GM21619 (cell line): Measurements from ENCODE around the gene GALNT12.

ENCODE experiments used
- ATAC-seq: cut with Tn5 transposase; IDR thresholded peaks from one replicate; pipeline ENCODE4 v1.9.1; 2021; ENCODE audit not compliant: unreplicated experiment

GALNT12 gene

GRCh38 chr9:98855592-98855991, 48.1 kb downstream of the GALNT12 start:
- no peak for ATAC-seq

- no peak for ATAC-seq
These were observed 49.5 kb downstream of the GALNT12 start for GRCh38 chr9:98856982-98857381.

GRCh38 chr9:98859941-98860340, 52.5 kb downstream of the GALNT12 start:
- ATAC-seq = no peak

GRCh38 chr9:98860871-98861293, 53.4 kb downstream of the GALNT12 start:
- no peak for ATAC-seq

- no peak for ATAC-seq
These were observed 54.5 kb downstream of the GALNT12 start for GRCh38 chr9:98861781-98862504.

GRCh38 chr9:98862936-98863335, 55.5 kb downstream of the GALNT12 start:
- ATAC-seq = no peak

- ATAC-seq = no peak
These were observed 57.1 kb downstream of the GALNT12 start for GRCh38 chr9:98864281-98865174.

- ATAC-seq = no peak
These were observed 57.9 kb downstream of the GALNT12 start for GRCh38 chr9:98865284-98865875.

GRCh38 chr9:98866435-98867102, 59.1 kb downstream of the GALNT12 start:
- ATAC-seq = no peak

- no peak for ATAC-seq
These were observed 59.6 kb downstream of the GALNT12 start for GRCh38 chr9:98867103-98867428.

GRCh38 chr9:98867429-98868168, 60.1 kb downstream of the GALNT12 start:
- ATAC-seq = no peak

GRCh38 chr9:98869078-98869745, 61.7 kb downstream of the GALNT12 start:
- no peak for ATAC-seq

GRCh38 chr9:98869866-98870265, 62.4 kb downstream of the GALNT12 start:
- no peak for ATAC-seq

GRCh38 chr9:98870782-98871557, 63.5 kb downstream of the GALNT12 start:
- ATAC-seq = no peak

GRCh38 chr9:98871558-98872065, 64.1 kb downstream of the GALNT12 start:
- no peak for ATAC-seq

- no peak for ATAC-seq
These were observed 66.1 kb downstream of the GALNT12 start for GRCh38 chr9:98873526-98873925.

GRCh38 chr9:98873951-98874371, 66.5 kb downstream of the GALNT12 start:
- ATAC-seq = no peak

GRCh38 chr9:98874721-98875255, 67.3 kb downstream of the GALNT12 start:
- no peak for ATAC-seq

- ATAC-seq = no peak
These were observed 68.1 kb downstream of the GALNT12 start for GRCh38 chr9:98875536-98875935.
